SK-N-SH (cell line): Measurements from ENCODE around the gene HDGFL2.

Source experiments
- EP300 ChIP-seq, 2 experiments: IDR thresholded peaks; 2 replicates each; pipeline versions ENCODE4 v1.4.0 to v1.6.1; 2012; ENCODE audit warnings: borderline replicate concordance in 1 of 2, low read depth in 1 of 2, low read length in 1 of 2
- RXRA ChIP-seq: IDR thresholded peaks from 2 replicates; pipeline ENCODE4 v1.4.0; 2012; ENCODE audit warnings: low read depth, mild to moderate bottlenecking, borderline replicate concordance
- SIN3A ChIP-seq: IDR thresholded peaks from 2 replicates; pipeline ENCODE4 v1.6.1; 2012; ENCODE audit warnings: low read depth, mild to moderate bottlenecking, low read length, moderate library complexity, borderline replicate concordance
- TF ChIP-seq, protein P1 (sequence below): fragments of 200-600 bp; sonication (generic); IDR thresholded peaks from 2 replicates; pipeline ENCODE4 v1.6.1; 2017; ENCODE audit warnings: antibody characterized with exemption, mild to moderate bottlenecking, moderate library complexity

DNA sequence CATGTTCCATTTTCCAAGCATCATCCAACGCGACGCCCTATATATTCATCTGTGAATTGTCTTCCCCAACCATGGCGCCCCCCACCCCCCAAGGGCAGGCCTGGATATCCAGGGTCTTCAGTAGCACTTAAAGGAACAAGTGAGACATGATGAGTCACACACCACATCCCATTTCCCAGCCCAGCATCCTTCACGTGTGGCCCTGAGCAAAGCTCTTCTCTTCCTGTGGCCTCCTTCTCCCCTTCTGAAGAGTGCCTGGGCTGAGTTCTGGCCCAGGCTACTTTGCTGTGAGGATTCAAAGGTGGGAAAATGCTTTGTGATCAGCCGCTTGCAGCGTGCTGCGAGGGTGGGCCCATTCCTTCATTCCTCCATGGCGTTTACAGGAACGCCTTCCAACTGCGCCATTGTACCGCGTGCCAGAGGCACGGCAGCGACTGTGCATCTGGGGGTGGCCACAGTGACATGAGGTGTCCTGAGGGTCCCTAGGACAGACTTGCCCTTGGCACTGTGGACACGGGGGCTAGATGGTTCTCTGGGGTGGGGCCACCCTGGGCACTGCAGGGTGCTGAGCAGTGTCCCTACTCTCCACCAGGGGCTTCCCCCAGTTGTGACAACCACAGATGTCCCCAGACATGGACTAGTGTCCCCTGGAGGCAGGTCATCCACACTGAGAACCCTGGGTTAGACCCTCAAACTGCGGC, 34.5 kb downstream of the HDGFL2 start:
- TF ChIP-seq SIN3A (no peak), EP300 (IDR thresholded peaks at IDR 0.05; ENCODE audit: borderline replicate concordance in 1 of 2, low read depth in 1 of 2, low read length in 1 of 2) (no peak), RXRA (no peak)
- TF ChIP-seq, protein P1, sequence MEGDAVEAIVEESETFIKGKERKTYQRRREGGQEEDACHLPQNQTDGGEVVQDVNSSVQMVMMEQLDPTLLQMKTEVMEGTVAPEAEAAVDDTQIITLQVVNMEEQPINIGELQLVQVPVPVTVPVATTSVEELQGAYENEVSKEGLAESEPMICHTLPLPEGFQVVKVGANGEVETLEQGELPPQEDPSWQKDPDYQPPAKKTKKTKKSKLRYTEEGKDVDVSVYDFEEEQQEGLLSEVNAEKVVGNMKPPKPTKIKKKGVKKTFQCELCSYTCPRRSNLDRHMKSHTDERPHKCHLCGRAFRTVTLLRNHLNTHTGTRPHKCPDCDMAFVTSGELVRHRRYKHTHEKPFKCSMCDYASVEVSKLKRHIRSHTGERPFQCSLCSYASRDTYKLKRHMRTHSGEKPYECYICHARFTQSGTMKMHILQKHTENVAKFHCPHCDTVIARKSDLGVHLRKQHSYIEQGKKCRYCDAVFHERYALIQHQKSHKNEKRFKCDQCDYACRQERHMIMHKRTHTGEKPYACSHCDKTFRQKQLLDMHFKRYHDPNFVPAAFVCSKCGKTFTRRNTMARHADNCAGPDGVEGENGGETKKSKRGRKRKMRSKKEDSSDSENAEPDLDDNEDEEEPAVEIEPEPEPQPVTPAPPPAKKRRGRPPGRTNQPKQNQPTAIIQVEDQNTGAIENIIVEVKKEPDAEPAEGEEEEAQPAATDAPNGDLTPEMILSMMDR, result peak; percentile 22; the same call in 1 of the 2 replicates
